Activated CD8-positive, alpha-beta memory T cell treated with anti-CD3 and anti-CD28 coated beads for 48 hours (primary cell): ENCODE data around the gene SCML2.
"Not testable (repeated sequence)": the region's sequence is repeated elsewhere in the genome, so short reads cannot be mapped to it uniquely, and the experiment has no call there.

Experiments
- DNase-seq, 3 experiments: peaks; one replicate each; pipeline ENCODE4 v3.0.0-alpha.2; 2020; ENCODE audit warnings: low read depth in 2 of 3, low spot score in 2 of 3

Gene SCML2

GRCh38 chrX:18272222-18272621 lies 82.3 kb downstream of the SCML2 start:
- no peak for DNase-seq

- no peak for DNase-seq
Observed at GRCh38 chrX:18271725-18272124, 82.8 kb downstream of the SCML2 start.

GRCh38 chrX:18271309-18271708 lies 83.2 kb downstream of the SCML2 start:
- DNase-seq: no peak

GRCh38 chrX:18255059-18255458 lies 99.4 kb downstream of the SCML2 start:
- DNase-seq: no peak

GRCh38 chrX:18252644-18253359 lies 101.7 kb downstream of the SCML2 start:
- DNase-seq: no peak

- DNase-seq: not testable (repeated sequence)
Observed at GRCh38 chrX:18229646-18230045, 124.8 kb downstream of the SCML2 start.

GRCh38 chrX:18228069-18228468 lies 126.4 kb downstream of the SCML2 start:
- no peak for DNase-seq

GRCh38 chrX:18227458-18227857 lies 127.0 kb downstream of the SCML2 start:
- DNase-seq: no peak

- no peak for DNase-seq
Observed at GRCh38 chrX:18220786-18221185, 133.7 kb downstream of the SCML2 start, which contains the start of gene BEND2. Gene BEND2, minus strand, starts transcription at chrX:18220886. Its CDS starts 136 bp downstream, at chrX:18220750.

- no peak for DNase-seq
Observed at GRCh38 chrX:18210470-18210869, 144.0 kb downstream of the SCML2 start.

GRCh38 chrX:18206657-18207056 lies 147.8 kb downstream of the SCML2 start:
- DNase-seq: no peak

- DNase-seq: no peak
Observed at GRCh38 chrX:18203631-18204030, 150.9 kb downstream of the SCML2 start.

- DNase-seq: no peak
Observed at GRCh38 chrX:18194688-18195087, 159.8 kb downstream of the SCML2 start.
